IMR-90 (cell line): ENCODE data around the gene SH3RF3. TPM values are rescaled to one million over a fixed set of nuclear protein-coding genes. Genes with fewer than 3 reads are reported as not detected.

Source experiments
- ATAC-seq: fragments of 200-7000 bp; cut with Tn5 transposase; 2 replicates; pipeline ENCODE4 v1.9.1; 2020; ENCODE audit warnings: low read depth, mild to moderate bottlenecking, moderate library complexity
- BruUV-seq: library from RNA; stranded (reverse); fragments of 400-500 nt; replicated peaks from 2 replicates; lab custom pipeline; 2021; lab: Mats Ljungman, UMichigan
- CTCF ChIA-PET: fragments of 300-600 bp; formaldehyde crosslinking; extraction: SDS; loops from one replicate; lab custom pipeline; 2021; ENCODE audit warnings: antibody characterized with exemption; lab: Yijun Ruan, JAX
- POLR2A ChIA-PET: fragments of 300-600 bp; sonication (Branson Sonifier 250); formaldehyde crosslinking; loops from one replicate; lab custom pipeline; 2022; ENCODE audit warnings: antibody characterized with exemption; ENCODE audit not compliant: unreplicated experiment; lab: Charles Lee
- DNase-seq: peaks from one replicate; pipeline ENCODE4 v3.0.0; 2013
- H2AFZ ChIP-seq: replicated peaks from 2 replicates; pipeline ENCODE3; 2013; ENCODE audit warnings: low read length, mild to moderate bottlenecking; ENCODE audit not compliant: poor library complexity
- H2AK5ac ChIP-seq: 2 replicates; pipeline ENCODE4 v1.6.1; 2013; ENCODE audit warnings: low read depth, low read length, inconsistent platforms
- H2AK9ac ChIP-seq: replicated peaks from 2 replicates; pipeline ENCODE3; 2013; ENCODE audit warnings: mild to moderate bottlenecking, low read depth, low read length, moderate library complexity; ENCODE audit not compliant: poor library complexity
- H2BK120ac ChIP-seq: 2 replicates; pipeline ENCODE4 v1.6.1; 2013; ENCODE audit warnings: low read depth, low read length, inconsistent platforms
- H2BK15ac ChIP-seq: 3 replicates; pipeline ENCODE4 v1.6.1; 2013; ENCODE audit warnings: low read depth, low read length, inconsistent platforms
- H2BK20ac ChIP-seq: 2 replicates; pipeline ENCODE4 v1.6.1; 2013; ENCODE audit warnings: low read depth, mild to moderate bottlenecking, inconsistent platforms, low read length, moderate library complexity
- H2BK5ac ChIP-seq: 2 replicates; pipeline ENCODE4 v1.6.1; 2013; ENCODE audit warnings: mild to moderate bottlenecking, low read depth, low read length, inconsistent platforms; ENCODE audit not compliant: poor library complexity, severe bottlenecking
- H3K14ac ChIP-seq: replicated peaks from 2 replicates; pipeline ENCODE4 v1.6.1; 2013; ENCODE audit warnings: low read depth, low read length, inconsistent platforms
- H3K18ac ChIP-seq: 2 replicates; pipeline ENCODE4 v1.6.1; 2013; ENCODE audit warnings: low read depth, low read length, control low read depth
- H3K23ac ChIP-seq: 2 replicates; pipeline ENCODE4 v1.6.1; 2013; ENCODE audit warnings: low read depth, low read length, inconsistent platforms
- H3K27ac ChIP-seq: 2 replicates; pipeline ENCODE4 v1.5.1; 2013; ENCODE audit warnings: mild to moderate bottlenecking, control low read depth, low read length; ENCODE audit not compliant: insufficient read depth
- H3K27me3 ChIP-seq: 2 replicates; pipeline ENCODE4 v1.6.1; 2013; ENCODE audit warnings: low read length; ENCODE audit not compliant: control insufficient read depth, insufficient read depth
- H3K36me3 ChIP-seq: 2 replicates; pipeline ENCODE4 v1.6.1; 2013; ENCODE audit warnings: low read length, mixed read lengths; ENCODE audit not compliant: control insufficient read depth, insufficient read depth
- H3K4ac ChIP-seq: 2 replicates; pipeline ENCODE4 v1.6.1; 2013; ENCODE audit warnings: low read depth, low read length, inconsistent platforms
- H3K4me1 ChIP-seq: 2 replicates; pipeline ENCODE4 v1.6.1; 2013; ENCODE audit warnings: low read length, mixed read lengths; ENCODE audit not compliant: control insufficient read depth, insufficient read depth
- H3K4me2 ChIP-seq: 2 replicates; pipeline ENCODE4 v1.6.1; 2013; ENCODE audit warnings: low read depth, mild to moderate bottlenecking, control low read depth, low read length, moderate library complexity
- H3K4me3 ChIP-seq: 2 replicates; pipeline ENCODE4 v1.5.1; 2013; ENCODE audit warnings: low read depth, mild to moderate bottlenecking, control low read depth, low read length, moderate library complexity; ENCODE audit not compliant: insufficient read depth
- H3K56ac ChIP-seq: 2 replicates; pipeline ENCODE4 v1.6.1; 2013; ENCODE audit warnings: low read length, inconsistent platforms; ENCODE audit not compliant: insufficient read depth; ENCODE audit errors: extremely low read depth
- H3K79me1 ChIP-seq, 2 experiments: 2 replicates each; pipeline ENCODE4 v1.6.1; 2013; ENCODE audit warnings: low read length in 2 of 2, inconsistent platforms in 1 of 2, low read depth in 1 of 2
- H3K9ac ChIP-seq: 2 replicates; pipeline ENCODE4 v1.6.1; 2013; ENCODE audit warnings: low read depth, low read length, control low read depth
- H3K9me1 ChIP-seq: 2 replicates; pipeline ENCODE4 v1.6.1; 2013; ENCODE audit warnings: low read length, inconsistent platforms; ENCODE audit not compliant: insufficient read depth
- H3K9me3 ChIP-seq: 2 replicates; pipeline ENCODE4 v1.6.1; 2013; ENCODE audit warnings: low read length; ENCODE audit not compliant: control insufficient read depth, insufficient read depth
- H4K20me1 ChIP-seq: 2 replicates; pipeline ENCODE4 v1.6.1; 2013; ENCODE audit warnings: low read length, inconsistent platforms; ENCODE audit not compliant: insufficient read depth
- H4K5ac ChIP-seq: 2 replicates; pipeline ENCODE4 v1.6.1; 2013; ENCODE audit warnings: mild to moderate bottlenecking, low read depth, low read length, control low read depth
- H4K8ac ChIP-seq, 2 experiments: 2 replicates each; pipeline ENCODE4 v1.6.1; 2013; ENCODE audit warnings: low read depth in 2 of 2, low read length in 2 of 2, control low read depth in 1 of 2, inconsistent platforms in 1 of 2
- H4K91ac ChIP-seq: 2 replicates; pipeline ENCODE4 v1.6.1; 2013; ENCODE audit warnings: low read depth, low read length, inconsistent platforms; ENCODE audit not compliant: insufficient read depth
- CEBPB ChIP-seq: IDR thresholded peaks from 2 replicates; pipeline ENCODE4 v1.6.1; 2012; ENCODE audit warnings: low read depth, low read length, improper control_type of control experiment
- WGBS, 2 experiments: methylation state at CpG; one replicate each; pipeline versions ENCODE4 v1.1.5 to v1.1.7; 2013; ENCODE audit warnings: missing lambda C conversion rate in 2 of 2; ENCODE audit not compliant: insufficient read length in 1 of 2; ENCODE audit errors: extremely low coverage in 2 of 2; 5-methylcytosine and 5-hydroxymethylcytosine counted together
- dilution Hi-C: fragments of 300-500 bp; cut with HindIII; formaldehyde crosslinking; loops from one replicate; pipeline ENCODE4 v1.14.3; 2018; ENCODE audit warnings: low sequenced_read_pairs; ENCODE audit not compliant: unreplicated experiment
- in situ Hi-C: fragments of 300-500 bp; cut with MboI; formaldehyde crosslinking; loops from 3 replicates; pipeline ENCODE4 v1.14.3; 2019; ENCODE audit warnings: low sequenced_read_pairs, inconsistent platforms, mixed read lengths
- intact Hi-C: fragments of 100-400 bp; cut with micrococcal nuclease; formaldehyde crosslinking; loops from 2 replicates; pipeline ENCODE4 v1.10.0; 2022
- polyA plus RNA-seq, 3 experiments: library from polyadenylated mRNA; depleted of rRNA; stranded (reverse); fragments of >200 nt; gene quantifications; 2 replicates each; pipeline ENCODE4 v1.2.3, GENCODE V29; 2012; ENCODE audit warnings: low replicate concordance in 1 of 3
- total RNA-seq: library from RNA; depleted of rRNA; stranded (reverse); fragments of >200 nt; gene quantifications from 2 replicates; pipeline ENCODE4 v1.2.3, GENCODE V29; 2012

The SH3RF3 gene
- total and polyA plus RNA-seq, 2 of the 4 experiments (the other 2 are of a cell fraction), result 3.4 to 5.3 TPM

GRCh38 chr2:109547280-109547679 is 418.3 kb downstream of the SH3RF3 start:
- Histone ChIP-seq H3K9me1 (peaks cover 3% of the 10 kb centered on the region; the same call in 1 of the 2 replicates), H3K4ac (no peak overlapping the region), H3K27me3 (no peaks in the 10 kb centered on the region), H2AFZ (no peak overlapping the region), H2BK20ac (no peak overlapping the region), H3K4me3 (no peak overlapping the region), H4K20me1 (peaks cover 2% of the 10 kb centered on the region), H3K4me2 (no peak overlapping the region), H2BK15ac (no peak overlapping the region), H4K91ac (no peak overlapping the region), H3K14ac (no peak overlapping the region), H4K5ac (no peak overlapping the region), H2BK5ac (no peak overlapping the region), H3K79me1 (peaks cover 0 to 7% of the 10 kb centered on the region in 2 experiments; a peak in 2 of 4 replicates), H3K9ac (no peak overlapping the region), H2BK120ac (no peak overlapping the region), H3K36me3 (peaks cover 7% of the 10 kb centered on the region), H3K23ac (no peak overlapping the region), H2AK9ac (no peak overlapping the region), H2AK5ac (no peak overlapping the region), H3K9me3 (no peaks in the 10 kb centered on the region), H3K4me1 (peaks cover 2% of the 10 kb centered on the region), H3K56ac (no peak overlapping the region), H3K27ac (no peak overlapping the region), H4K8ac (no peak overlapping the region), H3K18ac (no peak overlapping the region)
- BruUV-seq, result no TSS peak
- DNase-seq (no peak), ATAC-seq (no peak)
- WGBS, 2 experiments, result no CpG with 5 or more reads among the region's 2 CpGs
- ChIA-PET POLR2A (no interaction called here), CTCF (interaction anchor here (0.7 to 3.3 kb wide), 6 partner anchors 11 to 189 kb away, joined by 3 to 18 read pairs (median 7); no protein-coding TSS in a partner anchor)
- dilution Hi-C loops, result no loop called here
- intact Hi-C loops, result loop anchor here (1.0 kb wide), 1 partner anchor 189 kb away; no protein-coding TSS in a partner anchor
- in situ Hi-C loops, result no loop called here
- no peak for TF ChIP-seq CEBPB
